Measurements from ENCODE around the gene CLCN7. TPM values are rescaled to one million over a fixed set of nuclear protein-coding genes. Genes with fewer than 3 reads are reported as not detected.

Gene CLCN7
- total RNA-seq, 1 experiment from 2014 or later = 8.9 TPM

DNA sequence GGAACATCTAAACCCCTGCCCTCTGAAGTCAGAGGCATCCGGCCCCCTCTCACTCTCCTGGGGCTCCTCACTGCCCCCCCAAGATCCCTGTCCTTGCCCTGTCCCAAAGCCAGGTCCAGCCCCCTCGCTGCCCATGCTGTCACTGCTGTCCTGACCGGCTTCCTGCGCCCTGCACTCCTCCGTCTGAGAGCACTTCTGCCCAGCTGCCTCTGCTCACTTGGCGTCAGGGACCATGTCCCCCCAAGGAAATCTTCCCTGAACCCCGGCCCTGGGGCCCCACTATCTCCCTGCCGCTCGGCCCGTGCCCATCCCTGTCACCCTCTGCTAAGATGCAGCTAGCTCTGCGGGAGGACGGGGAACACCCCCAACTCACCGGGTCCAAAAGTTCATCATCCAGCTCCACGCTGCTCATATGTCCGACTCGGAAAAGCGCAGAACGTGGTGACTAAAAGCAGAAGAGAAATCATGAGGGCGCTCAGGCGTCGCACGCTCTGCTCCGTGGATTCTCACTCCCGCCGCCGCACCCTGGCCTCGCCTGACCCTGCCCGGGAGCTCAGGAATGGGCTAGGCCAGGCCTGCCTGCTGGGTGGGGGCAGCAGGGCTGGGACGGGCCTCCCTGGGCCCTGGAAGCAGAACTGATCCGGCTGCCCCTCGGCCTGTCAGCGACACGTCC lies 9.8 kb downstream of the CLCN7 start:
- Histone ChIP-seq H3K9ac (ENCODE audit: low read length) (no peak overlapping the region), H3K9me3 (ENCODE audit: low read length) (no peaks in the 10 kb centered on the region), H3K4me3 (ENCODE audit: low read length) (no peak overlapping the region), H3K4me2 (ENCODE audit: low read depth, low read length, poor library complexity, severe bottlenecking) (no peak overlapping the region), H3K36me3 (ENCODE audit: insufficient read depth, low read length) (no peaks in the 10 kb centered on the region), H3K4me1 (ENCODE audit: low read length) (no peaks in the 10 kb centered on the region), H2AFZ (ENCODE audit: low read length) (no peak overlapping the region), H4K20me1 (ENCODE audit: insufficient read depth, low read depth, low read length) (no peaks in the 10 kb centered on the region), H3K27ac (ENCODE audit: low read length) (no peak overlapping the region), H3K27me3 (ENCODE audit: low read length) (no peaks in the 10 kb centered on the region), H3K79me2 (ENCODE audit: low read length) (no peaks in the 10 kb centered on the region), H3K9me2 (replicated peaks; ENCODE audit: insufficient read depth, low read length) (no peaks in the 10 kb centered on the region)
- no peak for DNase-seq

DNA sequence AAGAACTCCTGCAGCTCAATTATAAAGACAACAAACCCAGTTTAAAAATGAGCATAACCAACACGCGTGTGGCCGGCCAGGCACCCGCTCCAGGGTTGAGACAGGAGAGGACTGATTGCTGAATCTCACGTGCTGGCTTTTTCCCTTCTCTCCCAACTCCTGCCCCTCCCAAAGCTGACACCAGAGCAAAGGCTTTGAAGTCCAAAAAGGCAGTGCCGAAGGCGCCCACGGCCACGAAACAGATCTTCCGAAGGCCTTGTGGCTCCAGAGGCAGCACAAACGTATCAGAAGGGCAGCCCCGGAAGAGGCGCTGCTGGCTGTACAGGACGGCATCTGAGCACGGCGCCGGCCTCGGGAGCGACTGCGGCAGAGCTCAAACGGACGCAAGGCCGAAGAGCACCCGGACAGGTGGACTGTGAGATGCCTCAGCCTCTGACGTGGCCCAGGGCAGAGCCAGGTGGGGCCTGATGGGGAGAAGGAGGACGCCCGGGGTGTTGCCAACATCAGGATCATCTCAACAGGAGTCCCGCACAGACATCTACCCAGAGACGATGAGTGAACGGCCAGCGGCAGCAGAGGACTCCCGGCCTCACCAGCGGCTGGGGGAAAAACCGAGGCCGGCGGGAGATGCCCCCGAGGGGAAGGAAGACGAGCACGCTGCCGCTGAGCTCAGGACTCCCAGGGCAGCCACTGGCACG lies 10.5 kb downstream of the CLCN7 start:
- no peaks in the 10 kb centered on the region for H3K27me3 ChIP-seq (ENCODE audit: low read length)
- H3K9me2 ChIP-seq (replicated peaks; ENCODE audit: insufficient read depth, low read length) = no peaks in the 10 kb centered on the region
- no peak overlapping the region for H3K9ac ChIP-seq (ENCODE audit: low read length)
- H2AFZ ChIP-seq (ENCODE audit: low read length) = no peak overlapping the region
- H3K27ac ChIP-seq (ENCODE audit: low read length) = no peak overlapping the region
- no peak overlapping the region for H3K4me2 ChIP-seq (ENCODE audit: low read depth, low read length, poor library complexity, severe bottlenecking)
- H3K4me3 ChIP-seq (ENCODE audit: low read length) = no peak overlapping the region
- no peak for DNase-seq
- H3K36me3 ChIP-seq (ENCODE audit: insufficient read depth, low read length) = no peaks in the 10 kb centered on the region
- no peaks in the 10 kb centered on the region for H3K4me1 ChIP-seq (ENCODE audit: low read length)
- H3K9me3 ChIP-seq (ENCODE audit: low read length) = no peaks in the 10 kb centered on the region
- no peaks in the 10 kb centered on the region for H3K79me2 ChIP-seq (ENCODE audit: low read length)
- H4K20me1 ChIP-seq (ENCODE audit: insufficient read depth, low read depth, low read length) = no peaks in the 10 kb centered on the region

DNA sequence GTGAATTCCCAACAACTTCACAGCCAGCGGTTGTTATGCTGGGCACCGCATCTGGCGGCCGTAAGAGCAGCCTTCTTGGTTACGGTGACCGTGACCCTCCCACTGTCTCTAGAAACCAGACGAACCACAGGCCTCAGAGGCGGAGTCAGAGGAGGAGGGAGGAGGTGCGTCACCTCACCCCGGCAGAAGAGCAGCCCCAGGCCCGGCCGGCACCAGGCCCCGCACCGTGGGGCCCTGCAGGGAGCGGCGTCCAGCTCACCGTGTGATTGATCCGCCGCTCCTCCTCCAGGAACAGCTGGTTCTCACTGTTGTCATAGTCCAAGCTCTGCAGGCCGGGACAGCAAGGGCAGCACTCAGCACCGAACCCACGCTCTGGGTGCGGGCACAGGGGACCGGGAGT lies 13.7 kb downstream of the CLCN7 start:
- H3K9ac ChIP-seq (ENCODE audit: low read length) = no peak overlapping the region
- H4K20me1 ChIP-seq (ENCODE audit: insufficient read depth, low read depth, low read length) = no peaks in the 10 kb centered on the region
- DNase-seq = no peak
- no peak overlapping the region for H3K27ac ChIP-seq (ENCODE audit: low read length)
- no peaks in the 10 kb centered on the region for H3K9me2 ChIP-seq (replicated peaks; ENCODE audit: insufficient read depth, low read length)
- H3K79me2 ChIP-seq (ENCODE audit: low read length) = no peaks in the 10 kb centered on the region
- no peak overlapping the region for H3K4me2 ChIP-seq (ENCODE audit: low read depth, low read length, poor library complexity, severe bottlenecking)
- no peaks in the 10 kb centered on the region for H3K4me1 ChIP-seq (ENCODE audit: low read length)
- H3K36me3 ChIP-seq (ENCODE audit: insufficient read depth, low read length) = no peaks in the 10 kb centered on the region
- H3K4me3 ChIP-seq (ENCODE audit: low read length) = no peak overlapping the region
- no peaks in the 10 kb centered on the region for H3K27me3 ChIP-seq (ENCODE audit: low read length)
- no peaks in the 10 kb centered on the region for H3K9me3 ChIP-seq (ENCODE audit: low read length)
- H2AFZ ChIP-seq (ENCODE audit: low read length) = no peak overlapping the region

DNA sequence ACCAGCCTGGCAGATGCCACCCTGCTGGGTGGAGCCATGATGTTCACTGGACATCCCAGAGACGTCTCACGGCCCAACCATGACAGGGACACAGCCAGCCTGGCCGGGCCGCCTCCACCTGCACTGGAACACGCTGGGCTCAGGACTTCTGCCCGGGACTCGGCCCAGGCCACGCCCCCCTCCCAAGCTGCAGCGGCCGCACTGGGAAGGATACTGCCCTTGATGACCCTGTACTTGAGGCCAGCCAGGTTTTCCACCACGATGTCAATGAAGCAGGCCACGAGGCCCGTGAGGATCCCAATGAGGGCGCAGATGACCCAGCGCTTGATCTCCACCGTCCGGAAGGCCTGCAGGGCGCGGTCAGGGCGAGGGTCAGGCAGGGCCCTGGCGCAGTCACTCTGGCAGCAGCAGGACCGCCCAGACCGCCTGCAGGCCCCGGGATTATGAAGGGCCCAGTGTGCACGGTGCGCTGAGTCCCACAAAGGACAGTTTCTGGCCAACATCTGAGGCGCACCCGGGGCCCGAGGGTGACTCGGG lies 14.2 kb downstream of the CLCN7 start:
- Histone ChIP-seq H3K9me3 (ENCODE audit: low read length) (no peaks in the 10 kb centered on the region), H3K4me3 (ENCODE audit: low read length) (no peak overlapping the region), H3K79me2 (ENCODE audit: low read length) (no peaks in the 10 kb centered on the region), H3K4me2 (ENCODE audit: low read depth, low read length, poor library complexity, severe bottlenecking) (no peak overlapping the region), H4K20me1 (ENCODE audit: insufficient read depth, low read depth, low read length) (no peaks in the 10 kb centered on the region), H3K27me3 (ENCODE audit: low read length) (no peaks in the 10 kb centered on the region), H3K9me2 (replicated peaks; ENCODE audit: insufficient read depth, low read length) (no peaks in the 10 kb centered on the region), H3K4me1 (ENCODE audit: low read length) (no peaks in the 10 kb centered on the region), H3K9ac (ENCODE audit: low read length) (no peak overlapping the region), H3K27ac (ENCODE audit: low read length) (no peak overlapping the region), H2AFZ (ENCODE audit: low read length) (no peak overlapping the region), H3K36me3 (ENCODE audit: insufficient read depth, low read length) (no peaks in the 10 kb centered on the region)
- DNase-seq = no peak

DNA sequence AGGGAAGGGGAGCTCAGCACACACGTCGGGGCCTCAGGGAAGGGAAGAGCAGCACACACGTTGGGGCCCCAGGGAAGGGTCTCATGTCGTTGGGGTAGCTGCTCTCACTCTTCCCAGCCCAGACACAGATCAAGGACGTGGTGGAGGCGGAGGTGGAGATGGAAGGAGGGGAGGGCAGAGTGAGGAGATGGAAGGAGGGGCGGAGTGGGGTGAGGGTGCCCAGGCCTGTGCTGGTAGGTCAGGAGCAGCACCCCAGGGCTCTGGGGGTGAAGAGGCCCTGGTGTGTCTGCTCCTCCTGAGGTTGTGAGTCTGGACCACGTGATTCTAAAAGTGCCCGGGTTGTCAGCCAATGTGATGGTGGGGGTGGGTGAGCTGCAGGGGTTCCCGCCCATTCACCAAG lies 14.9 kb downstream of the CLCN7 start:
- Histone ChIP-seq H4K20me1 (ENCODE audit: insufficient read depth, low read depth, low read length) (no peaks in the 10 kb centered on the region), H3K9ac (ENCODE audit: low read length) (no peak overlapping the region)

DNA sequence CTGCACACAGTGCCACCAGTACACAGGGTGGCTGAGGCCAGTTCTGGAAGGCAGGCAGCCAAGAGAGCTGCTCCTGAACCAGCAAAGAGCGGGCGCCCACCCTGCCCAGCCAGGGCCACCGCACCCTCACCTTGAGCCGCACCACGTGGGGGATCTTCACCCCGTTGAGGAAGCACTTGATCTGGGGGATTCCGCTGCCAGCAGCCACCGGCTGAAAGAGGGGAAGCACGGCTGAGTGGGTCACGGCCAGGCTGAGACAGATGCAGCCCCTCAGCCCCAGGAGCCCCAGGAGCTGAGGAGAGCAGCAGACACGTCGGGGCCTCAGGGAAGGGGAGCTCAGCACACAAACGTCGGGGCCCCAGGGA lies 15.9 kb downstream of the CLCN7 start:
- no peaks in the 10 kb centered on the region for H3K9me3 ChIP-seq (ENCODE audit: low read length)
- no peak overlapping the region for H3K9ac ChIP-seq (ENCODE audit: low read length)
- H4K20me1 ChIP-seq (ENCODE audit: insufficient read depth, low read depth, low read length) = no peaks in the 10 kb centered on the region
- no peaks in the 10 kb centered on the region for H3K79me2 ChIP-seq (ENCODE audit: low read length)
- H3K27me3 ChIP-seq (ENCODE audit: low read length) = no peaks in the 10 kb centered on the region
- no peak overlapping the region for H2AFZ ChIP-seq (ENCODE audit: low read length)
- no peak overlapping the region for H3K27ac ChIP-seq (ENCODE audit: low read length)
- no peak overlapping the region for H3K4me2 ChIP-seq (ENCODE audit: low read depth, low read length, poor library complexity, severe bottlenecking)
- no peak for DNase-seq
- H3K9me2 ChIP-seq (replicated peaks; ENCODE audit: insufficient read depth, low read length) = no peaks in the 10 kb centered on the region
- H3K36me3 ChIP-seq (ENCODE audit: insufficient read depth, low read length) = no peaks in the 10 kb centered on the region
- no peak overlapping the region for H3K4me3 ChIP-seq (ENCODE audit: low read length)
- H3K4me1 ChIP-seq (ENCODE audit: low read length) = no peaks in the 10 kb centered on the region

More for the DNA sequence above, 14.9 kb downstream of the CLCN7 start:
- Histone ChIP-seq H3K36me3 (ENCODE audit: insufficient read depth, low read length) (no peaks in the 10 kb centered on the region), H3K27ac (ENCODE audit: low read length) (no peak overlapping the region), H3K4me2 (ENCODE audit: low read depth, low read length, poor library complexity, severe bottlenecking) (no peak overlapping the region), H2AFZ (ENCODE audit: low read length) (no peak overlapping the region), H3K4me1 (ENCODE audit: low read length) (no peaks in the 10 kb centered on the region), H3K4me3 (ENCODE audit: low read length) (no peak overlapping the region), H3K27me3 (ENCODE audit: low read length) (no peaks in the 10 kb centered on the region), H3K79me2 (ENCODE audit: low read length) (no peaks in the 10 kb centered on the region), H3K9me3 (ENCODE audit: low read length) (no peaks in the 10 kb centered on the region), H3K9me2 (replicated peaks; ENCODE audit: insufficient read depth, low read length) (no peaks in the 10 kb centered on the region)
- DNase-seq = no peak

DNA sequence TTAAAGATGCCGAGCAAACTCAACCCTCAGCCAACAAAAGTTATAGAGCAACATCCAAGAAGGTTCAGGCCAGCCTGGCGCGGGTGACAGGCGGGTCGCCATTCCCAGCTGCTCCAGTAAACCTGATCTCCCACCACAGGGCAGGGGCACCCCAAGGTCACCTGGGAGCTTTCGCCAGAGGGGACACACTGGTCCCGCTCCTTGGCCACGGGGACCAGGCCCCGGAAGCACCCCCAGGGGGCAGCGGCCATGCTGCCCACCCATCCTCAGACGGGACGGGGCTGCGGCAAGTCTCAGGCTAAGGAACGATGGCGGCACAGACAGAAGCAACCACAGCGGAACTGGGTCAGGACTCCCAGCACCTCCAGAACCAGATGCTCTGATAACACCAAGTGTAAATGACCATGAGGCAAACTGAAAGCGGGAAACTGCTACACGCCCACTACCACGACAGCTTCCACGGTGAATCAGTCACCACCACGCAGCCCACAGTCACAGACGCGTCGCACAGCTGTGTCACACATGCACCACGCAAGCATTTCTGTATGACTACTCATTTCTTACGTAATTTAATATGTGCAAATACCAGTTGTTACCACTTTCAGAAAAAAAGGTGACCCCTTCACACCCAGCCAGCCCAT lies 16.4 kb downstream of the CLCN7 start:
- H4K20me1 ChIP-seq (ENCODE audit: insufficient read depth, low read depth, low read length) = no peaks in the 10 kb centered on the region
- DNase-seq = no peak
- H3K9ac ChIP-seq (ENCODE audit: low read length) = no peak overlapping the region
- no peak overlapping the region for H2AFZ ChIP-seq (ENCODE audit: low read length)
- H3K4me2 ChIP-seq (ENCODE audit: low read depth, low read length, poor library complexity, severe bottlenecking) = no peak overlapping the region
- H3K27me3 ChIP-seq (ENCODE audit: low read length) = no peaks in the 10 kb centered on the region
- H3K36me3 ChIP-seq (ENCODE audit: insufficient read depth, low read length) = no peaks in the 10 kb centered on the region
- H3K27ac ChIP-seq (ENCODE audit: low read length) = no peak overlapping the region
- H3K79me2 ChIP-seq (ENCODE audit: low read length) = no peaks in the 10 kb centered on the region
- H3K9me3 ChIP-seq (ENCODE audit: low read length) = no peaks in the 10 kb centered on the region
- no peaks in the 10 kb centered on the region for H3K4me1 ChIP-seq (ENCODE audit: low read length)
- no peaks in the 10 kb centered on the region for H3K9me2 ChIP-seq (replicated peaks; ENCODE audit: insufficient read depth, low read length)
- H3K4me3 ChIP-seq (ENCODE audit: low read length) = no peak overlapping the region

DNA sequence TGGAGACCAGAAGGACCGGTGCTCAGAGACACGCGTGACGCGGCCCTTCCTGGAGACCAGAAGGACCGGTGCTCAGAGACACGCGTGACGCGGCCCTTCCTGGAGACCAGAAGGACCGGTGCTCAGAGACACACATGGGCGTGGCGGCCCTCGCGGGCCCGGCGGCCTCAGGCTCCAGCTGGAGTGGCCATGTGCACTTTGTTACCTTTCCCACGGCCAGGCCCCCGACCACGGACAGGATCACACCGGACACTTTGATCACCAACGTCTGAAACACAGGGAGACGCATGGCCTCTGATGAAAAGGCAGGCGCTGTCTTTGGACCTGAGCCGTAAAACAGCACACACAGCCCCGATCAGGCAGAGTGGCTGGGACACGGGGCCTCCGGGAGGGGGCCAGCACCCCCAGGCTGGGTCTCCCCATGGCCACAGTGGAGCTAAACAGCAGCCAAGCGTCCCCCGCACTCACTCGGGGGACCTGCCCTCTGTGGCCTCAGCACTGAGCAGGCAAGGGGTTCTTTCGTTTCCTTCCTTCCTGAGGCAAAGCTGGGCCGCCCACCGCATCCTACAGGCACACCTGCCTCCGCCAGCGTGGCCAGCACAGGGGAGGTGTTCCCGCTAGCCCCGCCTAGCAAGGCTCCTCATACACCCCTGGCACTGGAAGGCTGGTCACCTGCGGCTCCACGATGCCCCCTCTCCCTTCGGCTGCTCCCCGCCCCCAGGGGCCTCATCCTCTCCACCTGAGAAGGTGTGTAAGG lies 17.2 kb downstream of the CLCN7 start:
- no peak for DNase-seq
- Histone ChIP-seq H3K27me3 (ENCODE audit: low read length) (no peaks in the 10 kb centered on the region), H3K27ac (ENCODE audit: low read length) (no peak overlapping the region), H3K4me2 (ENCODE audit: low read depth, low read length, poor library complexity, severe bottlenecking) (no peak overlapping the region), H3K9me3 (ENCODE audit: low read length) (no peaks in the 10 kb centered on the region), H3K9ac (ENCODE audit: low read length) (no peak overlapping the region), H3K79me2 (ENCODE audit: low read length) (no peaks in the 10 kb centered on the region), H4K20me1 (ENCODE audit: insufficient read depth, low read depth, low read length) (no peaks in the 10 kb centered on the region), H3K4me3 (ENCODE audit: low read length) (no peak overlapping the region), H3K4me1 (ENCODE audit: low read length) (no peaks in the 10 kb centered on the region), H3K9me2 (replicated peaks; ENCODE audit: insufficient read depth, low read length) (no peaks in the 10 kb centered on the region), H3K36me3 (ENCODE audit: insufficient read depth, low read length) (no peaks in the 10 kb centered on the region), H2AFZ (ENCODE audit: low read length) (no peak overlapping the region)

All from Karpas-422 (cell line).